Gastroesophageal sphincter (tissue), 3 donors: ENCODE results near the gene GNLY.

Experiments
- POLR2A ChIP-seq, 2 donors: fragments of 450-650 bp; IDR thresholded peaks; one replicate each; pipeline ENCODE4 v1.6.1; 2017; ENCODE audit warnings: antibody characterized with exemption in 2 of 2, mild to moderate bottlenecking in 2 of 2, moderate library complexity in 1 of 2
- TF ChIP-seq, protein P1 (sequence below), 4 experiments: fragments of 200-600 bp in 2 of 4; fragments of 450-650 bp in 2 of 4; sonication (generic) in 1 of 4; IDR thresholded peaks; one replicate each; pipeline ENCODE4 v1.5.1; 2017 to 2019; ENCODE audit warnings: antibody characterized with exemption in 4 of 4, mild to moderate bottlenecking in 2 of 4, moderate library complexity in 2 of 4

DNA sequence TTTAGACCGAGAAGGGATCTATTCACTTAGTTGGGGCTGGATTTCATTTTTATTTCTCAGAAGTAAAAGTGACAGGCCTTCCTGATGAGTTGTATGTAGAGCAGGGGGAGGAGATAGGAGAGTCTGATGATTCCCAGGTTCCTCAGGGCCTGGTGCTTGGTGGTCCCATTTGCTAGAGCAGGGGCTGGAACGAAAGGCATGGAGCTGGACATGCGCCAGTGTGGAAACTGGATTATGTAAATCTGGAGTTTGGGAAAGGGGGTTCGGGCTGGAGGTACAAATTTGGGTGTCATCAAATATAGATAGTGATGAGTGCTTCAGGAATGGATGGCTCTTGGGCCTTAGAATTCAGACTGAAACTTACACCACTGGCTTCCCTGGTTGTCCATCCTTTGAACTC, 27.5 kb downstream of the GNLY start:
- no peak for TF ChIP-seq POLR2A (IDR thresholded peaks at IDR 0.05)
- TF ChIP-seq, protein P1, sequence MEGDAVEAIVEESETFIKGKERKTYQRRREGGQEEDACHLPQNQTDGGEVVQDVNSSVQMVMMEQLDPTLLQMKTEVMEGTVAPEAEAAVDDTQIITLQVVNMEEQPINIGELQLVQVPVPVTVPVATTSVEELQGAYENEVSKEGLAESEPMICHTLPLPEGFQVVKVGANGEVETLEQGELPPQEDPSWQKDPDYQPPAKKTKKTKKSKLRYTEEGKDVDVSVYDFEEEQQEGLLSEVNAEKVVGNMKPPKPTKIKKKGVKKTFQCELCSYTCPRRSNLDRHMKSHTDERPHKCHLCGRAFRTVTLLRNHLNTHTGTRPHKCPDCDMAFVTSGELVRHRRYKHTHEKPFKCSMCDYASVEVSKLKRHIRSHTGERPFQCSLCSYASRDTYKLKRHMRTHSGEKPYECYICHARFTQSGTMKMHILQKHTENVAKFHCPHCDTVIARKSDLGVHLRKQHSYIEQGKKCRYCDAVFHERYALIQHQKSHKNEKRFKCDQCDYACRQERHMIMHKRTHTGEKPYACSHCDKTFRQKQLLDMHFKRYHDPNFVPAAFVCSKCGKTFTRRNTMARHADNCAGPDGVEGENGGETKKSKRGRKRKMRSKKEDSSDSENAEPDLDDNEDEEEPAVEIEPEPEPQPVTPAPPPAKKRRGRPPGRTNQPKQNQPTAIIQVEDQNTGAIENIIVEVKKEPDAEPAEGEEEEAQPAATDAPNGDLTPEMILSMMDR (IDR thresholded peaks at IDR 0.05): no peak
